Measurements from ENCODE around the gene PSMG2. TPM values are rescaled to one million over a fixed set of nuclear protein-coding genes. Genes with fewer than 3 reads are reported as not detected.
A peak's percentile ranks its signal among the peaks of the same experiment; 100 is the strongest.

The PSMG2 gene
- total and polyA plus RNA-seq, 2 experiments from 2014 or later: 47.2 to 82.2 TPM

GRCh38 chr18:12703096-12703567 lies 290 bp downstream of the PSMG2 start:
- Histone ChIP-seq H3K36me3 (peaks cover 29% of the 10 kb centered on the region), H3K4me3 (peak overlapping the region; percentile 90), H3K27me3 (no peaks in the 10 kb centered on the region), H3K9me3 (ENCODE audit: low read depth) (no peaks in the 10 kb centered on the region), H3K27ac (peak overlapping the region; percentile 99), H3K4me1 (ENCODE audit: low read depth) (peaks cover 6% of the 10 kb centered on the region)
- DNase-seq (ENCODE audit: low read depth in 1 of 2, low spot score in 1 of 2): no peak
- no peak for TF ChIP-seq CTCF (IDR thresholded peaks at IDR 0.05; ENCODE audit: low read depth, low read length)

DNA sequence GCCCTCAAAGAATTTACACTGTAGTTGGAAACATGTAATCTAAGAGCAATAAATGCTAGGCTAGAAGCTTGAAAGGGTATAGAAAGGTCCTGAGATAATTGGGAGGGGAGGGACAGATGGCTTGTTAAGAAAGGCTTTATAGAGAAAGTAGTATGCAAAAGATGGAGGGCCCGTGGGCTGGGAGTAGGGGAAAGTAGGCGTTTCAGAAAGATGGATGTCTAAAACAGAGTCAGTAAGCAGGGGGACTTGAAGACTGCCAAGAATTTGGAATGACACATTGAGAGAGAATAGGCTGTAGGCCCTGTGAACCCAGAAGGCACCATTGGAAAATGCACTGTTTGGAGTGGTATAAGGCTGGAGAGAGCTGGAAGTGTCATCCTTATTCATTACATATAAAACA lies 822 bp downstream of the PSMG2 start:
- TF ChIP-seq CTCF (IDR thresholded peaks at IDR 0.05; ENCODE audit: low read depth, low read length): no peak
- Histone ChIP-seq H3K36me3 (peaks cover 26% of the 10 kb centered on the region), H3K9me3 (ENCODE audit: low read depth) (no peaks in the 10 kb centered on the region), H3K4me3 (peak overlapping the region; percentile 90), H3K4me1 (ENCODE audit: low read depth) (peaks cover 6% of the 10 kb centered on the region), H3K27ac (no peak overlapping the region), H3K27me3 (no peaks in the 10 kb centered on the region)
- DNase-seq (ENCODE audit: low read depth in 1 of 2, low spot score in 1 of 2): peak in 1 of 2 donors; percentile 13

DNA sequence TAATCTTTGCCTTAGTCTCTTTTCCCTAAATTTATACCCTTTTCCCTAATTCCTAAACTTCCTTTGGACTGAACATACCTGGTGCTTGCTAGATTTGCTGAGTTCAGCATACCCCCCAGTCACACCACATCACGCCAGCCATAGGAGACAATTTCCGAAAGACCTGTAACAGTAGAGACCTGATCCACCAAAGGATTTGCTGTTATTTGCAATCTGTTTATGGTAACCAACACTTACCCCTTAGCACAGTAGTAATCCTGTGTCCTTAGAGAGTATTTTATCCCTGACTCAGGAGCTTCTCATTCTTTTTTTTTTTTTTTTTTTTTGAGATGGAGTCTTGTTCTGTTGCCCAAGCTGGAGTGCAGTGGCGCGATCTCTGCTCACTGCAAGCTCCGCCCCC lies 8.6 kb downstream of the PSMG2 start:
- no peaks in the 10 kb centered on the region for H3K4me1 ChIP-seq (ENCODE audit: low read depth)
- no peak for DNase-seq (ENCODE audit: low read depth in 1 of 2, low spot score in 1 of 2)
- no peaks in the 10 kb centered on the region for H3K27me3 ChIP-seq
- no peak overlapping the region for H3K27ac ChIP-seq
- H3K9me3 ChIP-seq (ENCODE audit: low read depth): no peaks in the 10 kb centered on the region
- no peak overlapping the region for H3K4me3 ChIP-seq
- no peak for TF ChIP-seq CTCF (IDR thresholded peaks at IDR 0.05; ENCODE audit: low read depth, low read length)
- H3K36me3 ChIP-seq: peaks cover 34% of the 10 kb centered on the region

DNA sequence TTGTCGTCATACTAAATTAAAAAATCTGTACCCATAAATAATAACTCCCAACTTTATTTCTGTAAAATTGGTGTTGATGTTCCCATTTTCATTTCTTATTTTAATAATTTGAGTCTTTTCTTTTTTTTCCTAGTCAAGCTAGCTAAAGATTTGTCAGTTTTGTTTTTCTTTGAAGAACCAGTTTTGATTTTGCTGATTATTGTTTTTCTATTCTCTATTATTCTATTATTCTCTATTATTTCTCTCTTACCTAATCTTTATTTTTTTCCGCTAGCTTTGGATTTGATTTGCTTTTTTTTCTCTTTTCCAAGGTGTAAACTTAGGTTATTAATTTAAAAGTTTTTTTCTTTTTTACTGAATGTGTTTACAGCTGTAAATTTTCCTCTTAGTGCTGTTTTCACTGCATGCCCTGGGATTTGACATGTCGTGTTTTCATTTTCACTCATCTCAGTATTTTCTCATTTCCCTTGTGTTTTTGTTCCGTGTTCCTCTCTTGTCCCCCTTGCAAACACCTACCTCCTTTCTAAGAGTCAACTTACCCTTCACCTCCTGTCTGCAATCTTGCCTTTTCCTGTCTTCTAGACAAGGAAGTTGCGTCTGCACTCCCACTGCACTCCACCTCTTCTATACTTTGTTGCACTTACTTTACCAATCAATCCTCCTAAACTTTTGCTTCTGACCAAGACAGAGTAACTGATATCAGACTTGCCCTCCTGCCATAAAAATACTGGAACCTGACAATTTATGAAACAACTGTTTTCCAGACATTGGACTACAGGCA lies 18.8 kb downstream of the PSMG2 start:
- H3K4me1 ChIP-seq (ENCODE audit: low read depth): no peaks in the 10 kb centered on the region
- no peak for DNase-seq (ENCODE audit: low read depth in 1 of 2, low spot score in 1 of 2)
- H3K27me3 ChIP-seq: no peaks in the 10 kb centered on the region
- no peak overlapping the region for H3K27ac ChIP-seq
- H3K4me3 ChIP-seq: no peak overlapping the region
- peaks cover 26% of the 10 kb centered on the region for H3K36me3 ChIP-seq
- no peak for TF ChIP-seq CTCF (IDR thresholded peaks at IDR 0.05; ENCODE audit: low read depth, low read length)
- no peaks in the 10 kb centered on the region for H3K9me3 ChIP-seq (ENCODE audit: low read depth)

GRCh38 chr18:12722731-12723130 lies 19.9 kb downstream of the PSMG2 start:
- H3K36me3 ChIP-seq: peaks cover 26% of the 10 kb centered on the region
- TF ChIP-seq CTCF (IDR thresholded peaks at IDR 0.05; ENCODE audit: low read depth, low read length): no peak
- H3K4me3 ChIP-seq: no peak overlapping the region
- H3K9me3 ChIP-seq (ENCODE audit: low read depth): no peaks in the 10 kb centered on the region
- H3K27ac ChIP-seq: no peak overlapping the region
- no peaks in the 10 kb centered on the region for H3K27me3 ChIP-seq
- no peak for DNase-seq (ENCODE audit: low read depth in 1 of 2, low spot score in 1 of 2)
- no peaks in the 10 kb centered on the region for H3K4me1 ChIP-seq (ENCODE audit: low read depth)
